Fibroblast of mammary gland (primary cell): ENCODE results near the gene DAB2IP.

Experiments used
- DNase-seq: peaks from one replicate; pipeline ENCODE4 v3.0.0-alpha.2; 2010; ENCODE audit warnings: low read depth
- H3K4me3 ChIP-seq: 2 replicates; pipeline ENCODE4 v1.5.1; 2011; ENCODE audit warnings: low read depth, mild to moderate bottlenecking, low read length, moderate library complexity; ENCODE audit not compliant: control insufficient read depth
- CTCF ChIP-seq: conservative IDR thresholded peaks from 2 replicates; pipeline ENCODE4 v1.5.1; 2011; ENCODE audit warnings: low read depth, low read length, inconsistent platforms; ENCODE audit not compliant: control insufficient read depth, insufficient read depth

Gene DAB2IP

GRCh38 chr9:121720311-121721057 is 69.0 kb downstream of the DAB2IP start:
- no peak for DNase-seq
- TF ChIP-seq CTCF = no peak
- no peak overlapping the region for H3K4me3 ChIP-seq

GRCh38 chr9:121721058-121721350 is 69.6 kb downstream of the DAB2IP start:
- no peak overlapping the region for H3K4me3 ChIP-seq
- no peak for DNase-seq
- TF ChIP-seq CTCF = peak; percentile 15

- no peak for TF ChIP-seq CTCF
- peak; percentile 50 for DNase-seq
These were observed 70.3 kb downstream of the DAB2IP start for GRCh38 chr9:121721770-121722169.

GRCh38 chr9:121725008-121725775 is 73.8 kb downstream of the DAB2IP start:
- no peak for TF ChIP-seq CTCF
- no peak overlapping the region for H3K4me3 ChIP-seq
- DNase-seq = peak; percentile 99

More at GRCh38 chr9:121721770-121722169, 70.3 kb downstream of the DAB2IP start:
- no peak overlapping the region for H3K4me3 ChIP-seq

- no peak overlapping the region for H3K4me3 ChIP-seq
- no peak for TF ChIP-seq CTCF
- no peak for DNase-seq
These were observed 76.0 kb downstream of the DAB2IP start for GRCh38 chr9:121727295-121728020.

GRCh38 chr9:121728916-121729315 is 77.5 kb downstream of the DAB2IP start:
- H3K4me3 ChIP-seq = no peak overlapping the region
- DNase-seq = no peak
- TF ChIP-seq CTCF = no peak
